GM12872 (cell line): ENCODE data around the gene TSC22D4.

Experiments
- CTCF ChIP-seq: IDR thresholded peaks from 3 replicates; pipeline ENCODE4 v1.5.1; 2011; ENCODE audit warnings: low read depth, mild to moderate bottlenecking, low read length, moderate library complexity; ENCODE audit not compliant: insufficient read depth

Gene TSC22D4

GRCh38 chr7:100432621-100433275 lies 46.3 kb downstream of the TSC22D4 start:
- no peak for TF ChIP-seq CTCF

GRCh38 chr7:100432053-100432452 lies 47.0 kb downstream of the TSC22D4 start:
- no peak for TF ChIP-seq CTCF

GRCh38 chr7:100431286-100431735 lies 47.7 kb downstream of the TSC22D4 start:
- TF ChIP-seq CTCF = no peak

- TF ChIP-seq CTCF = no peak
Measured at GRCh38 chr7:100430493-100431285, 48.3 kb downstream of the TSC22D4 start.

GRCh38 chr7:100429637-100430492 lies 49.1 kb downstream of the TSC22D4 start, which contains the start of gene MEPCE:
MEPCE (plus strand) TSS chr7:100429831; CDS start chr7:100430019, 188 bp downstream.
- TF ChIP-seq CTCF = no peak

- no peak for TF ChIP-seq CTCF
Measured at GRCh38 chr7:100428967-100429636, 49.9 kb downstream of the TSC22D4 start.
